ENCODE measurements around the gene LAMC1.

- TF ChIP-seq POLR2A (IDR thresholded peaks at IDR 0.05), result no peak
- TF ChIP-seq, protein P1, sequence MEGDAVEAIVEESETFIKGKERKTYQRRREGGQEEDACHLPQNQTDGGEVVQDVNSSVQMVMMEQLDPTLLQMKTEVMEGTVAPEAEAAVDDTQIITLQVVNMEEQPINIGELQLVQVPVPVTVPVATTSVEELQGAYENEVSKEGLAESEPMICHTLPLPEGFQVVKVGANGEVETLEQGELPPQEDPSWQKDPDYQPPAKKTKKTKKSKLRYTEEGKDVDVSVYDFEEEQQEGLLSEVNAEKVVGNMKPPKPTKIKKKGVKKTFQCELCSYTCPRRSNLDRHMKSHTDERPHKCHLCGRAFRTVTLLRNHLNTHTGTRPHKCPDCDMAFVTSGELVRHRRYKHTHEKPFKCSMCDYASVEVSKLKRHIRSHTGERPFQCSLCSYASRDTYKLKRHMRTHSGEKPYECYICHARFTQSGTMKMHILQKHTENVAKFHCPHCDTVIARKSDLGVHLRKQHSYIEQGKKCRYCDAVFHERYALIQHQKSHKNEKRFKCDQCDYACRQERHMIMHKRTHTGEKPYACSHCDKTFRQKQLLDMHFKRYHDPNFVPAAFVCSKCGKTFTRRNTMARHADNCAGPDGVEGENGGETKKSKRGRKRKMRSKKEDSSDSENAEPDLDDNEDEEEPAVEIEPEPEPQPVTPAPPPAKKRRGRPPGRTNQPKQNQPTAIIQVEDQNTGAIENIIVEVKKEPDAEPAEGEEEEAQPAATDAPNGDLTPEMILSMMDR (IDR thresholded peaks at IDR 0.05), result no peak
Measured at GRCh38 chr1:182996816-182997215, 26.4 kb upstream of the LAMC1 start.
